HG03064 (cell line): ENCODE results near the gene NRG2.

Experiments
- ATAC-seq: cut with Tn5 transposase; IDR thresholded peaks from one replicate; pipeline ENCODE4 v1.9.1; 2021; ENCODE audit warnings: low read depth; ENCODE audit not compliant: unreplicated experiment

Gene NRG2

DNA sequence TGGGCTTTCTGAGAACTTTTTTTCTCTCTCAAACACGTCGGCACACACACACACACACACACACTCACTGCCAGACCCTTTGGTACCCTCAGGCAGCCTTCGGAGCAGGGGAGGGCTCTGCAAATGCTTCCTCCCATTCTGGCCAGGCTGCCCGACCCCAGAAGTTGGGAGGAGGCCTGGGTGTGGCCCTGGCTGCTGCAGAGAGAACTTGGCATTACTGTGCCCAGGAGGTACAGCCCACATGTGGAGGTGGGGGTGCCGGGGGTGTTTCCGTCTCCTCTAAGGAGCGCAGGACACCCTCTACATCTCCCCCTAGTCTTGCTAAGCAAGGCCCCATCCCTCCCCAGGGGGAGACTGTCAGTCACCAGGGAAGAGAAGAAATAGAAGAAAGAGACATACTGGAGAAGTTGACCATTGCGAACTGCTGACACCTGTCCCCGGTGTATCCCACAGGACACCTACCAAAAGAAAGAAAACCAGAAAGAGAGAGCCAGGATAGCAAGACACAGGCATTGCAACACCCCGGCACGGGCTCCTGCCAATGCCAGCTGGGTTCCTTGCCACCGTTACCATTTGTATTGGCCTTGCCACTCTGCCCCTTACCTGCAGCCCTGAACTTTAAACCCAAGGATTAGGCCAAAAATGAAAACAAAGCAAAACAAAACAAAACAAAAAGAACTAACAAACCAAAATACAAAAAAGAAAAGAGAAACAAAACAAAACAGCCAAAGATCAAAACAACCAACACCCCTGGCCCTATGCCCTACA lies 178.2 kb downstream of the NRG2 start:
- ATAC-seq = no peak

DNA sequence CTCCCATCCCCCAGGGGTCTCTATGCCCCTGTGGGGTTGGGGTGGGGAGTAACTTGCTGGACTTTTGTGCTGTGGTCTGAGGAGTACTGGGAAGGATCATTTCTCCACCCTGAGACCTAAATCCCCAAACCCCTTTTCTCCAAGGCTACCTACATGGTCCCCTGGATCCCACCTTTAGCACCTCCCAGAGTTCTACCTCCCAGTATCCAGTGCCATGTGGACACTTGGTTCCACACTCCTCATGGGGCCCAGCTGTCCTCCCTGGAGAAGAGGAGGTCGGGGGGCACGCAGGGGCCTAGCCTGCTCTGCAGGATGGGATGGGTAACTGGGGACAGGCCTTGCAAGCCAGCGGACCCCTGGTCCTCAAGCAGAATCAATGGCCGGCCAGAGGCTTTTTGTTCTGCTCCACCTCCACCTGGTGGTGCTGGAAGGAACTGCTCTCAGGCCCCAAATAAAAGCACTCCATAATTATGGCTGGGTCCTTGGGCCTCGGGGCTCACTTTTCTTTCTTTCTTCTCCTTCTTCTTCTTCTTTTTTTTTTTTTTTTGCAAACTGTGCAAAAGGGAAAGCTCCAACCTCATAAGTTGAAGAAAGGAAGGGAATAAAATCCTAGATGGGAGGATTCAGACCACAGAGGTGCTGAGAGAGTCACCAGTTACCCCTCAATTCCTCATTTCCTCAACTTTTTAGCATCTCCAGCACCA lies 179.1 kb downstream of the NRG2 start:
- ATAC-seq = no peak

DNA sequence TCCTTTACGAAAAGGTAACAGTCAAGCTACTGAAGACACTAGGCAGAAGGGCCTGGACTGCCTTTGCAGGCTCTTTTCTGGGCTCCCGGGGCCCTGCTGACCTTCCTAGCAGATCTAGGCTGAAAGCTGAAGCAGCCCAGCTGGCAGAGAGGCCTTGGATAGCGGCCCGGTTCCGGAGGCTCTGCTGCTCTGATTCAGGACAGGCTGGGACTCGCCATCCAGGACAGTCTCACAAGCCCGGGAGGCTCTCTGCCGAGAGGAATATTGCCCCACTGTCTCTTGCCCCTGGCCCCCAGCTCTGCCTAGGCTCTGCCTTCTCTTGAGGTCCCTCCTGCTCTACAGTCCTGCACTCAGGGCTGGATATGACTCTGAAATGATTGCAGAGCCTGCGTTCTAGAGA lies 179.7 kb downstream of the NRG2 start:
- ATAC-seq = no peak

DNA sequence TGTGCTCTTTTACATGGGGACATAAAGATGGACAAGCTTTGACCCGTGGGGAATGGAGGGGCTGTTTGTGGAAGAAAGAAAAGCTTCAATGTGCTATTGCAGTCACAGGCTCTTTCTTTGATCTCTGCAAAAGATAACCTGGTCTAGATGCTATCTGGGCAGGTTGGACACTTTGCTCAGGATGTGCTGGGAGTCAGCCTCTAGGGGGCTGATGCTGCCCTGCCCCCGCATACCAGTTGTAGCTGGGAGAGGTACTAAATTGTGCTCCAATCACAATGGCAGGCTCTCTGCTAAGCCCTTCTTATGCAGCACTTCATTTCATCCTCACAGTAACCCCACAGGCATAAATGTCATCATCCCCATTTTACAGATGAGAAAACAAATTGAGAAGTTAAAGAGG lies 180.3 kb downstream of the NRG2 start:
- ATAC-seq = no peak

DNA sequence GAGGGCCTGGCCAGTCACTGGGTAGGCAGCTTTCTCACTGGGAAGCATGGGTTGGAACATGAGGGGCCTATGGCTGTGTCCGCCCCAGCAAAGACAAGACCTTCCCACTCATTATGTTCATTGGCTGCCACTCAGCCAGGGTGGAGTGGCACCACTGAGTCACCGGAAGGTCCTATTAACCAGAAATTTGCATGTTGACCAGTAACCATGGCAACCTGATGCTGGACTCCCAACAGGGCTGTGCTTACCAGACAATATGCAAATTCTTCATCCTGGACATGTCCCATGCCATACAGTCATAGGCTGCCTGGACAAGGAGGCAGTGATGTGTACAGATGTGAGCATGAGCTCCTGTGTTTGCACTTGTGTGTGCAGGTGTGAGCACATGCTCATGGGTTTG lies 180.8 kb downstream of the NRG2 start:
- ATAC-seq = no peak

DNA sequence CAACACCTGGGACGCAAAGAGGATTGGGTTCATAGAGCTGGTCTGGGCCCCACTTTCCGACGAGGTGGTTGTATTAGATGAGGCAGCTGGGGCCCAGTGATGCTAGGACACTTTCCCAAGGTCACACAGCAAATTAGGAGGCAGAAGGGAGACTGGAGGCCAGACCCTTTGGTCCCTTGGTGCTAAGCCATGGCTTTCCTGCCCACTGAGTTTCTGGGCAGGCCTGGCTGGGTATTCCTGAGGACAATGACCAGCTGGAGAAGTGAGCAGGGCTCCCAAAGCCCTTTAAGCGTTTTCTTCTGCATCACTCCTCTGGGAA lies 181.3 kb downstream of the NRG2 start:
- no peak for ATAC-seq

DNA sequence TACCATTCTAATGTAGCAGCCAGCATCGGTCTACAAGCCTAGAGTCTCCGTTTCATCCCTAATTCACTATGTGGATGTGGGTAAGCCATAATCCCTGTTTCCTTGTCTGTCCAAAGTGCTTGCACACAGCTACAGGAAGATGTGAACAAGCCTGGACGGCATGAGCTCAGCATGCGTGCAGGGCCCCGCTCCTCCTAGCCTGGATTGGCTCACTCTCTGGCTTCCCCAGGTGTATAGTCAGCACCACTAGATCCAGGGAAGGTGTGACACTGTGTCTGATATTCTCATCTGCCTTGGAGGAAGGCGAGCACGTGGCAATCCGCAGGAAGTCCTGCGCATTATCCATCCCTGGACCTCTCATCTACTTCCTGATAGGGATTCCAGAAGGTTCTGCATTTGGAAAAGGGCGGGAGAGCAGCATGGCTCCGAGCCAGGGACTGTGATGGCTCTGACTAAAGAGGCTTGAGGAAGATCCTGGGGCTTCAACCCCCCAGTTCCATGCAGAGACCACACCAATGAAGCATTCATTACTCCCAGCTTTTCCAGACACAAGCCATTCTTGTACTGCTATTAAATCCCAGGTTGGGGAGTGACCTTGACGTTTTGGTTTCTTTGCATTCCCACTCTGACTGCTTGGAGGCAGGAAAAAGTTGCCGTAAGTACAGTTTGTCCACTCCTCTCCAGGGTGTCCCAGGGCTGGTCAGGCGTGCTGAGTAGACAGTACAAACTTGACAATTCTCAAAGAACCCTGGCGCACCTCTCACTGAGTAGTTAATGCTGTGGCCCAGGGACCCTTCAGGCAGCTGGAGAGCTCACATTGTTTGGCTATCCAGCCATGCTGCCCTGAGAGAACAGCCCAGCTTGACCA lies 181.8 kb downstream of the NRG2 start:
- ATAC-seq = no peak

DNA sequence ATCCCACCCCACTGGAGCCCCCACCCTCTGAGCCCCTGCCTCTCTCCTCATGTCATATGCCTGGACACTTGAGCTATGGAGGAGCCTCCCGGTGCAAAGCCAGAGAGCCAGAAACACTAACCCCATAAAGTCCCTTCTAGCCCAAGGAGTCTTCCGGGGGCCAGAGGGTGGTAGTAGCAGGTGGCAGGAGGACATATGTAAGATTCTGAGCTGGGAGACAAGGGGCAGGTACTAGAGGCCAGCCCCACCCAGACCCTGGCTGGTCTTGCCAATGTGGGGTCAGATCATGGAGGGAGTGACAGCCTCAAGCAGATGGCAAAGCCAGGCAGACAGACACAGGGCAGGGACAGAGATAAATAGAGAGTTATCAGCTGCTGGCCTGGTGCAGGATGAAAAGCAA lies 184.1 kb downstream of the NRG2 start:
- ATAC-seq = no peak

DNA sequence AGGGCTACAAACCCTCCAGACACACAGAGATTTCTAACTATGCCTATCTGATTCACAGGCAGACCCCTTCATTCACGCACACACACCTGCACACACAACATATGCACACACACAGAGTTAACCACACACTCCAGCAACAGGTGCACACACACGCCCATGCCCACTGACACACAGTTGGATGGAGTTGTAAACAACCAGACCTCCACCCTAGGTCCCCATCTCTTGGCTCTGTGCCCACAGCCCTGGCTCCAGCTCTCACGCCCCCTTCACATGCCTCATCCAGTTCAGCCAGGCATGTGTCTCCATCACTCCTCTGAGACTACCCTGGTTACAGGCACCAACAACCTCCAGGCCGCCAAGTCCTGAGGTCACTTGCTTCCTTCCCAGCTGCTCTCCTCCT lies 186.4 kb downstream of the NRG2 start:
- no peak for ATAC-seq

DNA sequence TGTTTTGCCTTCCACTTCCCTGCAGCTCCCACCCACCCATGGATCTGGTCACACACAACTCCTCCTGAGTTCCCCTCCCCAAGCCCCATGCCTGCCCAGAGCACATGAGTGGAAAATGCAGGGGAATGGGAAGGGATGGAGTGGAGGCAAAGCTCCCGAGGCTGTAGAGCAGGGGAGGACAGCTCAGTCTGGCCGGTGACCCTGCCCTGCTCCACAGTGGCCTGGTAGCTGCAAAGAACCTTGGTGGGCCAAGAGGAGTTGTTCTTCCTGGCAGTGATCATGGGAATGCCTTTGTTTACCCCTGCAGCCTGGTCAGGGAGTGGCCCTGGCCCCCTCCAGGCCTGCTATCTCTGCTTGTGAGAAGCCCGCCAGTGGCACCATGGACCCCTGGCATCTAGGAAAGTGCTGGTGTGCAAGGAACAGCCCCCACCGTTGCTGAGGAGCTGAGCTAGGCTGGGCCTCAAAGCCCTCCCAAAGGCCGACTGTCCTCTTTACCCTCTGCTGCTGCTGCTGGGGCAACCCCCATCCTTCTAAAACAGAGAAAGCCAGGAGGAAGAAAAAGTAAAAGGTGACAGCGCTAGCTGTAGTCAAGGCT lies 187.1 kb downstream of the NRG2 start:
- ATAC-seq = no peak

DNA sequence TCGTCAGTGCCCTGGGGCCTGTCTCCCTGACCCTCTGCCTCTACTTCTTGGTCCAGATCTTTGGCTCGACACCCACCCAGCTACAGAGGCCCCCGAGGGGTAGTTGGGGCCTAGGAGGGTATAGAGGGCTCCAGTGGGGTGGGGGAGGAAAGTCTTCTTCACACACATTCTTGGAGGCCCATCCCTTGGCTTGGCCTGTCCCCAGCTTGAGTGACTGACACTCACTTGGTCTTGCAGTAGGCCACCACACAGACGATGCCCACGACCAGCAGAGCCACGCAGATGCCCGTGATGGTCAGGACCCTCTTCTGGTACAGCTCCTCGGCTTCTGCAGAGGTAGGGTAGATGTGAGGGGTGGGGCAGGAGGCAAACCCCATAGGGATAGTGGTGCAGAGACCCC lies 187.6 kb downstream of the NRG2 start:
- no peak for ATAC-seq

DNA sequence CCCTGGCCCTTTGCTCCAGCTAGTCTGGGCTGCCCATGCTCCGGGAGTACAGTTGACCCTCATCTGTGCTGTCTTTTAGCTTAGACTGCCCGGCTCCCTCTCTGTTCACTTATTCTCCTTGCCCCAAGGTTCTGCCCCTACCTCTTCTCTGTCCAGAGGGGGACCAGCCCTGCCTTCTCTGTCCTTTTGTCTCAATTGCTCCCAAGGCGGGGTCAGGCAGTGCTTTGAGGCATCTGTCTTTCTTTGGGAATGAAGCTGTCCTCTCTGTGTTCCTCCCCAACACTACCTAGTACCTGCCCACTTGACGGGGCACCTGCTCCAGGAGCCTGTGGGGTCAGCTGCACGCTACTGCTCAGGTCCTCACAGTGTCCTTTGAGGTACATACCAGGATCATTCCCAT lies 188.1 kb downstream of the NRG2 start:
- no peak for ATAC-seq

DNA sequence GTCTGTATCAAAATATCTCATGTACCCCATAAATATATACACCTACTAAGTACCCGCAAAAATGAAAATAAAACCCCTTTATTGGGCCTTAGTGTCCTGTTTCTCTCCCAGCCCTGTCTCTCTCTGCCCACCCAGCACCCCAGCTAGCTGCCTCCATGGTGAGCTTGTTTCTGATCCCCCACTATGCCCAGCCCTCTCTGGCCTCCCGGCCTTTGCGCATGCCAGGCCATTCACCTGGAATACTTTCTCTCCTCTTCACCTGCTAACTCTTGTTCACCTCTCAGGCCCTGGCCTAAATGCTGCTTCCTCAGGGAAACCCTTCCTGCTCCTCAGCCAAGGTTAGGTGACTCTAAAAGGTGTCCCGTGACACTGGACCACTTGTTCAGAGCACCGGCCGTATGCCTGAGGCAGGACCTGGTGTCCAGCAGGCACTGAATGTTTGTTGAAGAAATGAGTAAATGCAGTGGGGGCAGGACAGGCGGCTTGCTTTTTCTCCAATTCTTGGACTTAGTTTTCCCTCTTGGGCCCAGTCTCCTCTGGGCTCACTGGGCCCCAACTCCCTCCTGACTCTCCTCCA lies 189.0 kb downstream of the NRG2 start:
- no peak for ATAC-seq

DNA sequence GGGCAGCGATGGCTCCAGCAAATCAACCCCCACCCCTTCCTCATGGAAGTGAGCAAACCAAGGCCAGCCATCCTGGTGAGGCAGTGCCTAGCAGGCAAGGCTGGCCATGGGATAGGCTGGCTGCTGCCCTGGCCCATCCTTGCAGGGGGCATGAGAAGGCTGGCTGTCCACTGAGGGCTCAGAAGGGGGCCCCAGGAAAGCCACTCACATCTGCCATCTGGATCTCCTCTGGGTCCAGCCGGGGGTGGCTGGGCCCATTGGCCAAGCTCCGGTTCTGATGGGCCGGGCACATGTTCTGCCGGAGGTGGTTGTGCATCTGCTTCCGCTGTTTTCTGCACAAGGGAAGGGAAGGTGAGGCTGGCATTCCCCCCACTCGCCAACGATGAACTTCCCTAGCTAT lies 190.4 kb downstream of the NRG2 start:
- no peak for ATAC-seq

DNA sequence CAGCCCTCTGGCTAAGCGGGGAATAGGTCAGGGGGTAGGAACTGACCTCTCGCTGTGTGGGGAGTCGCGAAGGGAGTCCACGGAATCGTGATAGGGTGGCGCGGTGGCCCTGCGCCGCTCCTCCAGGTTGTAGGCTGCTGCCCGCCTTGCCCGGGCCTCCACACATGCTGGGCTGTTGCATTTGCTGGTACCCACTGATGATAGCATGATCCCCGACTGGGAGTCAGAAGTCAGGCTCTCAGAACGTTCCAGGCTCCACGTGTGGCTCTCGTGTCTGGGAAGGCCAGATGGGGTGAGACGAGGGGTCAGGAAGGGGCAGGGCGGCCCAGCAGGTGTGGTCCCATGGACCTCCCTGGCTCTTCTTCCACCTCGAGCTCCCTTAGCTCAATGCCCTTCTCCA lies 191.5 kb downstream of the NRG2 start:
- ATAC-seq = no peak

DNA sequence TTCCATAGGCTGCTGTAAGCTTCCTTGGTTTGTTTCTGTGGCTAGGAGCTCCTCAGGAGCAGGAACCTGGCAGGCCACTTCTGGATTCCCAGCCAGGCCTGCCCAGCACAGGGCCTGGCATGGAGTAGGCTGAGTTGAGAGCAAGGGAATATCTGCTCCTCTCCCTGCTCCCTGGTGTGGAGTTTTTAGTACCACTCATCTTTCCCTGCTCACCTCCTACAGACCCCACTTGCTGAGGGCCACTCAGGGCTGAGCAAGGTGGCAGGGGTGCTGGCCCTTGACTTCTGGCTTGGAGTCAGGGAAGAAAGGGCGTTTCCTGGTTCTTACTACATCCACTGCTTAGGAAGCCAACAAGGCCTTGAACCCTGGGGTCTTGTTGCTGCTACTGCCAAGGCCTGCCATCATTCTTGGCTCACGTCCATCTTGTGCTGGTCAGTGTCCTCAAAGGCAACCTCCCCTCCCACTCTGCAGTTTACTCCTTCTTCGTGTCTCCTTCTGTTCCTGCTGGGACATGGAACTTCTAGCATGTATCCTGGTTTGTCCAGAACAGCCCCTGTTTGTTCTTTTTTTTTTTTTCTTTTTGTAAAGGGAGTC lies 192.6 kb downstream of the NRG2 start:
- no peak for ATAC-seq

DNA sequence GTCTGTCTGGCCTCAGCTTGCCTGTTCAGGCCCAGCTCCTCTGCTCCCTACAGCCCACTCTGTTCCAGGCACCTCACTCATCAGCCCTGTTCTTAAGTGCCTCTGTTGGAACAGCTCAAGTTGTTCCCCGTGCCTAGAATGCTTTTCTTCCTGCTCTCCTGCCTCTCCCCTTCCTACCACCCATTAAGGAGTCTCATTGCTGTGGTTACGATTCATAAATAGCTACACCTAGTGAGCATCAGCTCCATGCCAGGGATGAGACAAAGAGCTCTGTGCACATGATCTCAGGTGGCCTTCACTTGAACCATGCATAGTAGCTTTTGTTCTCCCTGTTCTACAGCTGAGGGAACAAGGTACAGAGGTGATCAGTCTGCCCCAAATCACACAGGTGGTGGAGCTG lies 193.2 kb downstream of the NRG2 start:
- no peak for ATAC-seq

DNA sequence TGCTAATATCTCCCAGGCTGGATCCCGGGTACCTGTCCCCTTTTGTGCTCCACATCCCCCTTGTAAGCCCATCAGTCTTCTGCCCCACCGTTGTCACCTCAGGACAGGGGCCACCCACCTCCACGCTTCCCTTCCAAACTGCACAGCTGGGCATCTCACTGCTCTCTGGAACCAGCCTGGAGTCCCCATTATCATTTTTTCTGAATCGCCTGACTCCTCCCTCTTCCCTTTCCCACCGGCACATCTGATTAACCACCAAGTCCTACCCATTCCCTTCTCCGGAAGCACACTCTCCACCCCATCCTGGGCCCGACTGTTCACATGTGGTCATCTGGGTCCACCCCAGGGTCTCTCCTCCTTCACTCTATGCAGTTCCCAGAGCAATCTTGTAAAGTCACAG lies 193.6 kb downstream of the NRG2 start:
- ATAC-seq = no peak

DNA sequence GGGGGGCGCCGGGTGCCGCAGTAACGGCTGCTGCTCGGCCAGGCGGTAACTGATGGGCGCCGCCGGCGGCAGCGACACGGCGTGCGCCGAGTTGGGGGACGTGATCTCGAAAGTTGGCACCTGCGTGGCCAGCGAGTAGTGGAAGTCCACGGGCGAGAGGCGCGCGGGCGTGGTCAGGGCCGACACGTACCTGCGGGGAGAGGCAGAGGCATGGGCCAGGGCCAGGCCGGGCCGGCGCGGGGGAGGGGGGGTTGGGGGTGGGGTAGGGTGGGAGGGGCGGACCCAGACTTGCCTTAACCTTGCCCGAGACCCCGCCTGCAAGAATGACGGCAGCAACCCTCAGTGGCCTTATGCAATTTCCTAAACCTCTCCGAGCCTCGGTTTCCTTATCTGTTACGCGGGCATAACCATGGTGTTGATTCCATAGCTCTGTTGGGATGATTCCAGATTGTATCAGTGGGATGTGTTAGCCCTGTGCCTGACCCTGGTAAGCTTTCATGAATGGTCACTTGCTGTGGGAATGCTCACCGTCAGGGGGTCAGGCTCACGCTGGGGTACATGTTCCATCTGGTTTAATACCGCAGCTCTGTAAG lies 194.5 kb downstream of the NRG2 start:
- peak; percentile 5 for ATAC-seq
